Measurements from ENCODE around the gene CLCN5.

- TF ChIP-seq, protein P1, sequence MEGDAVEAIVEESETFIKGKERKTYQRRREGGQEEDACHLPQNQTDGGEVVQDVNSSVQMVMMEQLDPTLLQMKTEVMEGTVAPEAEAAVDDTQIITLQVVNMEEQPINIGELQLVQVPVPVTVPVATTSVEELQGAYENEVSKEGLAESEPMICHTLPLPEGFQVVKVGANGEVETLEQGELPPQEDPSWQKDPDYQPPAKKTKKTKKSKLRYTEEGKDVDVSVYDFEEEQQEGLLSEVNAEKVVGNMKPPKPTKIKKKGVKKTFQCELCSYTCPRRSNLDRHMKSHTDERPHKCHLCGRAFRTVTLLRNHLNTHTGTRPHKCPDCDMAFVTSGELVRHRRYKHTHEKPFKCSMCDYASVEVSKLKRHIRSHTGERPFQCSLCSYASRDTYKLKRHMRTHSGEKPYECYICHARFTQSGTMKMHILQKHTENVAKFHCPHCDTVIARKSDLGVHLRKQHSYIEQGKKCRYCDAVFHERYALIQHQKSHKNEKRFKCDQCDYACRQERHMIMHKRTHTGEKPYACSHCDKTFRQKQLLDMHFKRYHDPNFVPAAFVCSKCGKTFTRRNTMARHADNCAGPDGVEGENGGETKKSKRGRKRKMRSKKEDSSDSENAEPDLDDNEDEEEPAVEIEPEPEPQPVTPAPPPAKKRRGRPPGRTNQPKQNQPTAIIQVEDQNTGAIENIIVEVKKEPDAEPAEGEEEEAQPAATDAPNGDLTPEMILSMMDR (IDR thresholded peaks at IDR 0.05): no peak
- TF ChIP-seq POLR2A (IDR thresholded peaks at IDR 0.05) (no peak), POLR2AphosphoS5 (IDR thresholded peaks at IDR 0.05) (no peak), EP300 (IDR thresholded peaks at IDR 0.05) (no peak)
Observed at GRCh38 chrX:49912861-49913260, 9.5 kb upstream of the CLCN5 start.

Measured in gastroesophageal sphincter (tissue), 3 donors.